GM20431 (cell line): ENCODE results near the gene MAJIN.
"Not testable (repeated sequence)": the region's sequence is repeated elsewhere in the genome, so short reads cannot be mapped to it uniquely, and the experiment has no call there.

Experiments used
- in situ Hi-C: fragments of 300-500 bp; cut with MseI, MboI; formaldehyde crosslinking; loops from one replicate; pipeline ENCODE4 v1.15.0; 2020; ENCODE audit warnings: low sequenced_read_pairs; ENCODE audit not compliant: unreplicated experiment

Gene MAJIN

GRCh38 chr11:64994318-64994717 is 22.4 kb upstream of the MAJIN start:
- in situ Hi-C loops, result no loop called here

GRCh38 chr11:64990222-64990923 is 18.5 kb upstream of the MAJIN start:
- in situ Hi-C loops, result no loop called here

- in situ Hi-C loops, result no loop called here
These were observed 17.5 kb upstream of the MAJIN start for GRCh38 chr11:64989416-64989815.

GRCh38 chr11:64987998-64988854 is 16.3 kb upstream of the MAJIN start:
- in situ Hi-C loops, result no loop called here

- in situ Hi-C loops, result not testable (repeated sequence)
These were observed 11.4 kb upstream of the MAJIN start for GRCh38 chr11:64983339-64983738.

- in situ Hi-C loops, result no loop called here
These were observed 4.7 kb upstream of the MAJIN start for GRCh38 chr11:64976651-64977050.

GRCh38 chr11:64974124-64974523 is 2.2 kb upstream of the MAJIN start:
- in situ Hi-C loops, result no loop called here

GRCh38 chr11:64970731-64971151 is 1.2 kb downstream of the MAJIN start:
- in situ Hi-C loops, result no loop called here

- in situ Hi-C loops, result no loop called here
These were observed 2.7 kb downstream of the MAJIN start for GRCh38 chr11:64969209-64969608.

- in situ Hi-C loops, result no loop called here
These were observed 4.5 kb downstream of the MAJIN start for GRCh38 chr11:64967375-64967774.

GRCh38 chr11:64963072-64963631 is 8.8 kb downstream of the MAJIN start:
- in situ Hi-C loops, result no loop called here

- in situ Hi-C loops, result no loop called here
These were observed 11.2 kb downstream of the MAJIN start for GRCh38 chr11:64960719-64961118.

GRCh38 chr11:64959498-64959897 is 12.4 kb downstream of the MAJIN start:
- in situ Hi-C loops, result no loop called here

GRCh38 chr11:64954201-64954600 is 17.7 kb downstream of the MAJIN start:
- in situ Hi-C loops, result no loop called here

- in situ Hi-C loops, result no loop called here
These were observed 20.4 kb downstream of the MAJIN start for GRCh38 chr11:64951529-64951928.

GRCh38 chr11:64947208-64947814 is 24.6 kb downstream of the MAJIN start:
- in situ Hi-C loops, result no loop called here

GRCh38 chr11:64936539-64936938 is 35.4 kb downstream of the MAJIN start:
- in situ Hi-C loops, result no loop called here

- in situ Hi-C loops, result no loop called here
These were observed 36.4 kb downstream of the MAJIN start, which contains the start of gene GPHA2 for GRCh38 chr11:64935359-64936081. TSS of gene GPHA2 (minus strand) at chr11:64935893. CDS start at chr11:64935460, 433 bp downstream.

GRCh38 chr11:64934682-64935358 is 37.1 kb downstream of the MAJIN start:
- in situ Hi-C loops, result no loop called here
